GM19240 (cell line): ENCODE data around the gene MYH16.
"Not testable (repeated sequence)": the region's sequence is repeated elsewhere in the genome, so short reads cannot be mapped to it uniquely, and the experiment has no call there.

ENCODE experiments used
- DNase-seq: peaks from one replicate; pipeline ENCODE4 v3.0.0; 2011; ENCODE audit warnings: low spot score; ENCODE audit not compliant: insufficient read length

Gene MYH16

DNA sequence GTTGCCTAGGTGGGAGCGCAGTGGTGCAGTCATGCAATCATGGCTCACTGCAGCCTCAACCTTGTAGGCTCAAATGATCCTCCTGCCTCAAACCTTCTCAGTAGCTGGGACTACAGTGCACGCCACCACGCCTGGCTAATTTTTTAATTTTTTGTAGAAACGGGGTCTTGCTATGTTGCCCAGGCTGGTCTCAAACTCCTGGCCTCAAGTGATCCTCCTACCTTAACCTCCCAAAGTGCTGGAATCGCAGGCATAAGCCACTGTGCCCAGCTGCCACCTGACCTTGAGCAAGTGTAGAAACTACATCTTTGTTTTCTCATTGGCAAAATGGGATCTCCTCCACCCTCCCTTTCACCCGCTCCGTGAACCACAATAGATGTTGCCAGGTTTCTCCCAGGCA is 15.0 kb upstream of the MYH16 start:
- DNase-seq = no peak

GRCh38 chr7:99258501-99258900 is 14.1 kb upstream of the MYH16 start:
- no peak for DNase-seq

- no peak for DNase-seq
Observed at GRCh38 chr7:99260395-99260794, 12.2 kb upstream of the MYH16 start.

GRCh38 chr7:99261646-99262045 is 11.0 kb upstream of the MYH16 start:
- DNase-seq = no peak

DNA sequence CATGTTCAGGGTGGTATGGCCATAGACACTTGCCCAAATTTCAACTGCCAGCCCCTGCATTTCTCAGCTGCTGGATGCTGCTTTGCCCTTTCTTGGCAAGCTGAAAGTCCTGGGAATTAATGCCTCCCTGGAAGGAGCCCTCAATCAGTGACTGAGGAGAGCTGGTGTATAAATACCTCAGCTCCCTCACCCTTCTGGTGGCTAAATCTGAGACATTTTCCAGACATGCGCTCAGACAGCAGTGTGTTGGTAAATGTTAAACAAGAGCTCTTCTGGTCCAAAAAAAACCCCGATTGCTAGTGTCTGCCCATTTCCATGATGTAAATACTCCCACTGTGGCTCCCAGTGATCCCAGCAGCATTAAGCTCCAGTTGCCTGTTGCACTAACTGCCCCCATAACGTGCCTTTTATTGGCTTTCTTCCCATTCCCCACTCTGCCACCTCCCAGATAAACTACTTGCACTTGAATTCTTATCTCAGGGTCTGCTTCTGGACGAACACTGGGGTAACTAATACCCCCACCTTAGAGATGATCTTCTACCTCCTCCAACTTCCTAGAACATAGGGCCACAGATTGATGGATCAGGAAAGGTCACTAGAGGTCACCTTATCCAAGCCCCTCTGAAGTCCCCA is 6.7 kb upstream of the MYH16 start:
- no peak for DNase-seq

DNA sequence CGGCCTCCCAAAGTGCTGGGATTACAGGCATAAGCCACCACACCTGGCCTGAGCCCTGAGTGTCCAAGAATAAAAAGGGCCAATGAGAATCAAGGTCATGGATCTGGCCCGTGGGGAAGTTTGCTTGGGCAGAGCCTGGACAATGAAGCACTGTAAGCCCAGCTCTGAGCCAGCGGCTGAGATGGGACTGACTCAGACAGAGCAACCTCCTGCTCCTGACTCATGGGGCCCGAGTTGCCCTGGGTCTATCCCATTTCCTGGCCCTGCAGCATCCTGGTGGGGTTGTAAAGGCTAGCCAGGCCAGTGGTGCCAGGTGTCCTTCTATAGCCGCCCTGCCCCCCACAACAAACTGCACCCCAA is 5.2 kb upstream of the MYH16 start:
- DNase-seq = no peak

- no peak for DNase-seq
Observed at GRCh38 chr7:99267841-99268576, 4.6 kb upstream of the MYH16 start.

DNA sequence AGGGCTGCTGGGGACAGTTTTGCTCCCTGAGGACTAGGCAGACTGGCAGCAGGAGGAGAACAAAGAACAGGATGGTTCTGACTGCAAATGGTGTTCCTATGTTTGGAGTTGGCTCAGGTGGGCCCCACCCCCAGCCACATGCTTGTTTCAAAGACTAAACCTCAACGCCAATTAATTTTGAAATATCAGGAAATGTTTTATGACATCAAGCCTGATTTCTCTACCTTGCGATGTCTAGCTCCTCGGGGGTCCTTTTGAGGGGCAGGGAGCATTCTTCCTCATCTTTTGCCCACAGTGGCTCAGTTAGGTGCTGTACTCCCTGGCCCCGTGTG is 4.1 kb upstream of the MYH16 start:
- no peak for DNase-seq

GRCh38 chr7:99270702-99271101 is 1.9 kb upstream of the MYH16 start:
- DNase-seq = no peak

- DNase-seq = not testable (repeated sequence)
Observed at GRCh38 chr7:99273561-99273960, 922 bp downstream of the MYH16 start.

- DNase-seq = not testable (repeated sequence)
Observed at GRCh38 chr7:99274908-99275307, 2.3 kb downstream of the MYH16 start.

DNA sequence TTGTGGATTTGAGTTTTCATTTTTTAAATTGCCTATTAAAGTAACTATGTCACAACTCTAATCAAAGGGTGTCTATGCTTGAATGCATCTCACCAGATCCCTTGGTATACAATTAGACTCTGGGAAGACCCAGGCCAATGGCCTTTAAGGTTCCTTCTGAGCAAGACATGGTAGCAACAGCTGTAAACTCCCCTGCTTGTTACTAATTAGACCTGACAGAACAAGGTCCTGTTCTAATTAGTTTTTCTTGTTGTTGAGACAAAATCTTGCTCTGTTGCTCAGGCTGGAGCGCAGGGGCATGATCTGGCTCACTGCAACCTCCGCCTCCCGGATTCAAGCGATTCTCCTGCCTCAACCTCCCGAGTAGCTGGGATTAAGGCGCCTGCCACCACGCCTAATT is 2.9 kb downstream of the MYH16 start:
- DNase-seq = no peak

DNA sequence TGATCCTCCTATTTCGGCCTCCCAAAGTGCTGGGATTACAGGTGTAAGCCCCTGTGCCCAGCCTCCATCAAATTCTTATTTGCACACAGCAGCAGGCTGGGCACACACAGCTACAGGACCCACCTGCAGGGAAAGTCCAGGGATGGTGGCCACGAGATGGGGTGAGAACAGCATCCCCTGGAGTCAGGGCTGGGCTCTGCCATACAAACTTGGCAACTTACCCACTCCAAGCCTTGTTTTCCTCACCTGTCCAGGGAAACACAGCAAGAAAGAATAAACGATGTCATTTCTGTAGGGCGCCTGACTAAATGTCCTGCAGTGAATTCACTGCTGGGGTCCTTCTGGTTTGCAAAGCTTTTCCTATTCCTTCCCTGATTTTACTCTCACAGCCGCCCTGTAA is 5.5 kb downstream of the MYH16 start:
- no peak for DNase-seq

DNA sequence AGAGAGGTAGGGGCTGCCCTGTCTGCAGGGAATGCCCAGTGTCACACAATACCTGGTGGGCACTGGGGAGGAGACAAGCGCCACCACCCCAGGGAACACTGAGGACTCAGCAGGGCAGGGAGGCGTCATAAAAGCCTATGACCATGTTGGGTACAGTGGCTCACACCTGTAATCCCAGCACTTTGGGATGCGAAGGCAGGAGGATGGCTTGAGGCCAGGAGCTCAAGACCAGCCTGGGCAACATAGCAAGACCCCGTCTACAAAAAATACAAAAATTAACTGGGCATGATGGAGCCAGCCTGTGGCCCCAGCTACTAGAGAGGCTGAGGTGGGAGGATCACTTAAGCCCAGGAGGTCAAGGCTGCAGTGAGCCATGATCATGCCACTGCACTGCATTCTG is 11.5 kb downstream of the MYH16 start:
- DNase-seq = not testable (repeated sequence)

GRCh38 chr7:99287779-99288534 is 15.3 kb downstream of the MYH16 start:
- no peak for DNase-seq

DNA sequence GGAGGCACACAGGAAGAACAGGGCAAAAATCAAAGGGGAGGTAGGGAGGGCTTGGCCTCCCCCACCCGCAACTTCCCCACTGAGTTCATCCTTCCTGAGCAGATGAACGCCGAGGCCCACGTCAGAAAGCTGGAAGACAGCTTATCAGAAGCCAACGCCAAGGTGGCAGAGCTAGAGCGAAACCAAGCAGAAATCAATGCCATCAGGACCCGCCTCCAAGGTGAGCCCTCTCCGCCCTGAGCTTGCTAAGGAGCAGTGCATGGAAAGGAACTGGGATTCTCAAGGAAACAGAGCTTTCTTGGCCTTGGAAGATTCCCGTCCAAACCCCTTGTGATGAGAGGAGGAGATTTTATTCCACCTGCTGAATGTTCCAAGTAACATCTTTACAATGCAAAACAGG is 16.5 kb downstream of the MYH16 start:
- DNase-seq = no peak

DNA sequence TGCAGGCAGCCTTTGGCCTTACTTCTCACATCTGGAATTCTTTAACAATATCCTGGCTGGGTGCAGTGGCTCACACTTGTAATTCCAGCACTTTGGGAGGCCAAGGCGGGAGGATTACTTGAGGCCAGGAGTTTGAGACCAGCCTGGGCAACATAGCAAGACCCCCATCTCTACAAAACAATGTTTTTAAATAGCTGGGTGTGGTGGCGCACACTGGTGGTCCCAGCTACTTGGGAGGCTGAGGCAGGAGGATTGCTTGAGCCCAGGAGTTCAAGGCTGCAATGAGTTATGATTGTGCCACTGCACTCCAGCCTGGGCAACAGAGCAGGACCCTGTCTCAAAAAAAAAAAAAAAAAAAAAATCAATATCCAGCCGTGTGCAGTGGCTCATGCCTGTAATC is 17.5 kb downstream of the MYH16 start:
- not testable (repeated sequence) for DNase-seq

GRCh38 chr7:99290980-99291607 is 18.5 kb downstream of the MYH16 start:
- DNase-seq = no peak

- DNase-seq = no peak
Observed at GRCh38 chr7:99292127-99292526, 19.5 kb downstream of the MYH16 start.

DNA sequence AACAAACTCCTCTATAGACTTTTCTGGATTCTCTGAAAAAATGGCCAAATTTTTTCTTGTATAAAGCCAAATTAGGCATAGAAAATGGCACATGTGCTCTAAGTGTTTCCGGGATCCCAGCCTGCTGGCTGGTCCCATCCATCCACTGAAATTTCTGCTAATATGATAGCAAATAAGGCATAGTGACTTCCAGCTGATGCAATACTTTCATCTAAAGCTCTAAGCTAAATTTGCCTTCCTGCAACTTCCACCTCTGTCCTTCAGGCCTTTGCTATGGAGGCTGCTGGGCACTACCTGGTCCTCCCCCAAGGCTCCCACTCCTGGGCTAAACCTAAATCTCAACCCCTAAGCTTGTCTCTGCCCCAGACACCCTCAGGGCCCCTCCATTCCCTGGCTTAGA is 20.5 kb downstream of the MYH16 start:
- DNase-seq = no peak

- DNase-seq = no peak
Observed at GRCh38 chr7:99293650-99294049, 21.0 kb downstream of the MYH16 start.

DNA sequence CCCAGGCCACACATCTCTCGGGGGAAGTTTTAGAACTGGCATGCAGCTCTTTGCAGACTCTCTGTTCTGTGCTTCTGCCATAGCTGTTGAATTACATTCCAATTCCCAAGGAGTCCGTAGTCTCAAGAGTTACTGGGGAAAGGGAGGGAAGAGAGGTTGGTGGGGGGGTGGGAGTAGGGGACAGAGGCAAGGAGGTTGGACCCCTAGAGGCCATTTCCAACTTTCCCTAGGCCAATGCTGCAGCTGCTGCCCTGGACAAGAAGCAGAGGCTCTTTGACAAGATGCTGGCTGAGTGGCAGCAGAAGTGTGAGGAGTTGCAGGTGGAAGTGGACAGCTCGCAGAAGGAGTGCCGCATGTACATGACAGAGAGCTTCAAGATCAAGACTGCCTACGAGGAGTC is 23.8 kb downstream of the MYH16 start:
- no peak for DNase-seq
